ENCODE data around the gene ASCC3.

The ASCC3 gene

GRCh38 chr6:100487638-100488037 lies 393.5 kb downstream of the ASCC3 start:
- no peak for DNase-seq (ENCODE audit: extremely low spot score)
- CTCF ChIA-PET: interaction anchor here (1.1 kb wide), 1 partner anchor 28 kb away, joined by 3 read pairs; no protein-coding TSS in a partner anchor
- TF ChIP-seq FOXK2 (IDR thresholded peaks at IDR 0.05): no peak
- TF ChIP-seq ARNT (IDR thresholded peaks at IDR 0.05): no peak
- TF ChIP-seq NFRKB (IDR thresholded peaks at IDR 0.05): no peak
- TF ChIP-seq LEF1 (IDR thresholded peaks at IDR 0.05; ENCODE audit: borderline replicate concordance): no peak
- TF ChIP-seq HDGF (IDR thresholded peaks at IDR 0.05; ENCODE audit: borderline replicate concordance): no peak
- no peak for TF ChIP-seq FOXM1 (IDR thresholded peaks at IDR 0.05; ENCODE audit: borderline replicate concordance)
- TF ChIP-seq ZNF384 (IDR thresholded peaks at IDR 0.05): no peak
- TF ChIP-seq CTBP1 (IDR thresholded peaks at IDR 0.05; ENCODE audit: borderline replicate concordance): no peak
- TF ChIP-seq SP1 (IDR thresholded peaks at IDR 0.05): no peak
- no peak for TF ChIP-seq BHLHE40 (IDR thresholded peaks at IDR 0.05; ENCODE audit: borderline replicate concordance)
- TF ChIP-seq SUZ12 (IDR thresholded peaks at IDR 0.05): no peak
- TF ChIP-seq FOXA1 (IDR thresholded peaks at IDR 0.05): no peak
- no peak for TF ChIP-seq ELF4 (IDR thresholded peaks at IDR 0.05)
- TF ChIP-seq TARDBP (IDR thresholded peaks at IDR 0.05): no peak
- TF ChIP-seq, protein P1, sequence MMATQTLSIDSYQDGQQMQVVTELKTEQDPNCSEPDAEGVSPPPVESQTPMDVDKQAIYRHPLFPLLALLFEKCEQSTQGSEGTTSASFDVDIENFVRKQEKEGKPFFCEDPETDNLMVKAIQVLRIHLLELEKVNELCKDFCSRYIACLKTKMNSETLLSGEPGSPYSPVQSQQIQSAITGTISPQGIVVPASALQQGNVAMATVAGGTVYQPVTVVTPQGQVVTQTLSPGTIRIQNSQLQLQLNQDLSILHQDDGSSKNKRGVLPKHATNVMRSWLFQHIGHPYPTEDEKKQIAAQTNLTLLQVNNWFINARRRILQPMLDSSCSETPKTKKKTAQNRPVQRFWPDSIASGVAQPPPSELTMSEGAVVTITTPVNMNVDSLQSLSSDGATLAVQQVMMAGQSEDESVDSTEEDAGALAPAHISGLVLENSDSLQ (IDR thresholded peaks at IDR 0.05): no peak
- no peak for TF ChIP-seq L3MBTL2 (conservative IDR thresholded peaks at IDR 0.05)
- POLR2A ChIA-PET: no interaction called here

GRCh38 chr6:100485268-100485667 lies 395.9 kb downstream of the ASCC3 start:
- POLR2A ChIA-PET: no interaction called here
- DNase-seq (ENCODE audit: extremely low spot score): no peak
- CTCF ChIA-PET: no interaction called here
- no peak for TF ChIP-seq FOXK2 (IDR thresholded peaks at IDR 0.05)
- TF ChIP-seq FOXA1 (IDR thresholded peaks at IDR 0.05): no peak
- no peak for TF ChIP-seq LEF1 (IDR thresholded peaks at IDR 0.05; ENCODE audit: borderline replicate concordance)
- no peak for TF ChIP-seq BHLHE40 (IDR thresholded peaks at IDR 0.05; ENCODE audit: borderline replicate concordance)
- no peak for TF ChIP-seq NFRKB (IDR thresholded peaks at IDR 0.05)
- TF ChIP-seq SUZ12 (IDR thresholded peaks at IDR 0.05): no peak
- TF ChIP-seq SP1 (IDR thresholded peaks at IDR 0.05): no peak
- TF ChIP-seq HDGF (IDR thresholded peaks at IDR 0.05; ENCODE audit: borderline replicate concordance): no peak
- no peak for TF ChIP-seq CTBP1 (IDR thresholded peaks at IDR 0.05; ENCODE audit: borderline replicate concordance)
- no peak for TF ChIP-seq ELF4 (IDR thresholded peaks at IDR 0.05)

DNA sequence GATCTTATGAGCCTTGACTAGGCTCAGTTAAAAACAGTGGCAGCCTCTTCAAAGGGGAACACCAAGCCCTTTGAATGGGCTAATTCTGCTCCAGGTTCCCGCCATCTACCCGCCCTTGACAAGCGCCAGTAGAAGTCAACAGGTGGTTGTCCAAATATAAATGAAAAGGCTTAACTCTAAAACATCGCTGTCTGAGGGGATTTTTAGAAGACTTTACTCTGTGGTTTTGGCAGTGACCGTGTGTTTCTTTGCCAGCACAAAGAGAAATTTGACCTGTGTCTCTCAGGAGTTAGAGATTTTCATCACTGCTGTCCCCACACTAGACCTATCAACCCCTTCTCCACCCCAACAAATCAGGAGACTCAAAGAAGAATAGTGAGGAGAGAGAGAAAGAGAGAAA lies 396.7 kb downstream of the ASCC3 start:
- CTCF ChIA-PET: no interaction called here
- POLR2A ChIA-PET: no interaction called here
- TF ChIP-seq CTBP1 (IDR thresholded peaks at IDR 0.05; ENCODE audit: borderline replicate concordance) (no peak), L3MBTL2 (conservative IDR thresholded peaks at IDR 0.05) (no peak), ARNT (IDR thresholded peaks at IDR 0.05) (no peak), ELF4 (IDR thresholded peaks at IDR 0.05) (no peak), SUZ12 (IDR thresholded peaks at IDR 0.05) (no peak), HDGF (IDR thresholded peaks at IDR 0.05; ENCODE audit: borderline replicate concordance) (no peak), FOXA1 (IDR thresholded peaks at IDR 0.05) (no peak), FOXM1 (IDR thresholded peaks at IDR 0.05; ENCODE audit: borderline replicate concordance) (no peak), FOXK2 (IDR thresholded peaks at IDR 0.05) (no peak)
- TF ChIP-seq, protein P1 (IDR thresholded peaks at IDR 0.05): no peak
- no peak for DNase-seq (ENCODE audit: extremely low spot score)

- CTCF ChIA-PET: no interaction called here
- TF ChIP-seq SUZ12 (IDR thresholded peaks at IDR 0.05): no peak
- TF ChIP-seq NFRKB (IDR thresholded peaks at IDR 0.05): no peak
- TF ChIP-seq FOXA1 (IDR thresholded peaks at IDR 0.05): no peak
- no peak for TF ChIP-seq TARDBP (IDR thresholded peaks at IDR 0.05)
- TF ChIP-seq ARNT (IDR thresholded peaks at IDR 0.05): no peak
- no peak for TF ChIP-seq LEF1 (IDR thresholded peaks at IDR 0.05; ENCODE audit: borderline replicate concordance)
- no peak for TF ChIP-seq FOXM1 (IDR thresholded peaks at IDR 0.05; ENCODE audit: borderline replicate concordance)
- no peak for TF ChIP-seq CTBP1 (IDR thresholded peaks at IDR 0.05; ENCODE audit: borderline replicate concordance)
- no peak for TF ChIP-seq L3MBTL2 (conservative IDR thresholded peaks at IDR 0.05)
- no peak for TF ChIP-seq FOXK2 (IDR thresholded peaks at IDR 0.05)
- TF ChIP-seq ELF4 (IDR thresholded peaks at IDR 0.05): no peak
- TF ChIP-seq BHLHE40 (IDR thresholded peaks at IDR 0.05; ENCODE audit: borderline replicate concordance): no peak
- TF ChIP-seq, protein P1 (IDR thresholded peaks at IDR 0.05): no peak
- TF ChIP-seq ZNF384 (IDR thresholded peaks at IDR 0.05): no peak
- TF ChIP-seq SP1 (IDR thresholded peaks at IDR 0.05): no peak
- TF ChIP-seq HDGF (IDR thresholded peaks at IDR 0.05; ENCODE audit: borderline replicate concordance): no peak
- DNase-seq (ENCODE audit: extremely low spot score): no peak
- POLR2A ChIA-PET: no interaction called here
These were observed 398.4 kb downstream of the ASCC3 start for GRCh38 chr6:100482698-100483097.

DNA sequence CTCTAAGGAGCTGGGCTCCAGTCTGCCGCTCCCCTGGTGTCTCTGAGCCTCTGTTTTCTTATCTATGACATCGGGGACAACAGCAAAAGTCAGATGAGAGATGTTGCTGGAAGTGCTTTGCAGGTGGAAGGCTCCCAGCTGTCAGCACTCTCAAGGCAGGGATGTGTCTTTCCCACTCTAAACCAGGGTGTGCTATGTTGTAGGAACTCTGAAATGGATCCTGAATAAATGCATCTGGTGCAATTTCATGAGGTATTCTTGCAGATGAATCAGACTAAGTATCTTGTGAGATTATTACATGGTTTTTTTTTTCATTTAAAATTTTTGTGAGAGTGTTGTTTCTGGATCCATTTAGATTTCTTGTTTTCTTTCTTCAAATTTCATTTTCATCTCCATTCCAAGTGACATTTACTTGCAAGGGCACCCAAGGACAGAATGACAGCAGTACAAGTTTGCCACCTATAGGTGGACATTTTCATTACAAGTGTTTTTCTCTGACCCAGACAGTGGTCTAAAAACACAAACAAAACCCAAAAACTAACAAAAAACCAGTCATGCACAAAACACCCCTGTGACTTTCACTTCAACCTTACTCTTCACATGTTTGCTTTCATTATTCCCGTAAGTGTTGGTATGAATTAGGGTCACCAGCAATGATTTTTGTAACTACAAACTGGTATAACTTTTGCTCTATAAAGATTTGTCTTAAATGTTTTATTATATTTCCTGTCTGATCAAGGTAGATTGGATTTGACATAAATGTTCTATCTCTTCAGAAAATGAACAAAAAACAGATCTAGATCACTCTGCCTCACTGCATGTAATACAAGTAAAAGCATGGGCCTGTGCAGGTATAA lies 401.7 kb downstream of the ASCC3 start:
- TF ChIP-seq, protein P1 (IDR thresholded peaks at IDR 0.05): 0 out of 2 replicates have a peak, but pooled peaks have one; percentile 13
- no peak for TF ChIP-seq ZNF384 (IDR thresholded peaks at IDR 0.05)
- no peak for DNase-seq (ENCODE audit: extremely low spot score)
- POLR2A ChIA-PET: no interaction called here
- CTCF ChIA-PET: interaction anchor here (1.2 to 1.3 kb wide), 2 partner anchors 18 to 362 kb away, joined by 3 to 5 read pairs; no protein-coding TSS in a partner anchor

Data from HEK293T (cell line).